Right lobe of liver (tissue), 4 donors: Measurements from ENCODE around the gene B3GNT8.
"Not testable (repeated sequence)": the region's sequence is repeated elsewhere in the genome, so short reads cannot be mapped to it uniquely, and the experiment has no call there.

ENCODE experiments used
- CTCF ChIP-seq, 4 donors: fragments of 200-600 bp in 3 of 4; fragments of 450-650 bp in 1 of 4; IDR thresholded peaks; one replicate each; pipeline versions ENCODE4 v1.5.1 to v1.8.0; 2016 to 2022; ENCODE audit warnings: antibody characterized with exemption in 4 of 4, mild to moderate bottlenecking in 2 of 4
- POLR2A ChIP-seq: fragments of 450-650 bp; IDR thresholded peaks from one replicate; pipeline ENCODE4 v1.6.1; 2017; ENCODE audit warnings: antibody characterized with exemption, mild to moderate bottlenecking
- donor health status: DM: no; HTN: no; CAD: no.
- donor health status: DM: no; HTN: no; CAD: no.
- donor health status: DM: no; HTN: yes; CAD: no.

GRCh38 chr19:41381536-41381935 lies 45.6 kb downstream of the B3GNT8 start:
- TF ChIP-seq CTCF (IDR thresholded peaks at IDR 0.05); POLR2A: not testable (repeated sequence)
